Measurements from ENCODE around the gene CCDC50. TPM values are rescaled to one million over a fixed set of nuclear protein-coding genes. Genes with fewer than 3 reads are reported as not detected.

The CCDC50 gene
- total and polyA plus RNA-seq, 10 of the 15 experiments (the other 5 are each of a cell fraction or from before 2014, with no cell fraction given): 46.7 to 150 (median 125) TPM

- no peak for FAIRE-seq
- in situ Hi-C loops (cut with MboI): loop anchor here (5.0 kb wide), 1 partner anchor 1025 kb away; no protein-coding TSS in a partner anchor
- CTCF ChIA-PET: no interaction called here
Observed at GRCh38 chr3:191417457-191417729, 88.2 kb downstream of the CCDC50 start.

GRCh38 chr3:191420771-191421170 lies 91.6 kb downstream of the CCDC50 start:
- no peaks in the 10 kb centered on the region for H3K36me3 ChIP-seq (ENCODE audit: control insufficient read depth in 2 of 2, insufficient read depth in 2 of 2, low read length in 1 of 2)
- ChIA-PET CTCF (interaction anchor here (0.8 to 1.6 kb wide), 6 partner anchors 284 to 1024 kb away, joined by 3 to 14 read pairs (median 4); no protein-coding TSS in a partner anchor), POLR2A (no interaction called here), SMC1A (ENCODE audit: uncharacterized antibody, unreplicated experiment) (interaction anchor here (0.7 to 2.7 kb wide), 7 partner anchors 9 to 1023 kb away, joined by 3 to 11 read pairs (median 5); no protein-coding TSS in a partner anchor), RAD21 (ENCODE audit: unreplicated experiment) (interaction anchor here (1.0 to 1.8 kb wide), 2 partner anchors 1002 to 1023 kb away, joined by 4 to 5 read pairs; no protein-coding TSS in a partner anchor)
- no peaks in the 10 kb centered on the region for H4K20me1 ChIP-seq (ENCODE audit: control insufficient read depth, insufficient read depth)
- DNase-seq (ENCODE audit: low read depth, low spot score) (no peak), ATAC-seq (no peak), FAIRE-seq (no peak)
- peaks cover 0 to 1% of the 10 kb centered on the region in 2 experiments; a peak in 1 of 4 replicates for H3K27me3 ChIP-seq (replicated peaks in 1 of 2; ENCODE audit: control insufficient read depth in 2 of 2, insufficient read depth in 2 of 2, low read length in 1 of 2)
- H3K79me2 ChIP-seq (ENCODE audit: control insufficient read depth, insufficient read depth, low read length): no peaks in the 10 kb centered on the region
- no peak overlapping the region for H3K4me2 ChIP-seq (ENCODE audit: control insufficient read depth, insufficient read depth)
- intact Hi-C loops (cut with micrococcal nuclease; ENCODE audit: unreplicated experiment) (no loop called here), in situ Hi-C loops (cut with MboI) (no loop called here)
- no peaks in the 10 kb centered on the region for H3K4me1 ChIP-seq (ENCODE audit: control insufficient read depth, insufficient read depth, low read length)
- H3K9ac ChIP-seq (ENCODE audit: control insufficient read depth, insufficient read depth, low read length): no peak overlapping the region
- H2AFZ ChIP-seq (ENCODE audit: control insufficient read depth, low read depth, low read length): no peak overlapping the region
- no TSS peak for BruUV-seq (replicated peaks)
- 17% methylated on average over 2 of the region's 2 CpGs for WGBS (ENCODE audit: insufficient coverage, insufficient replicate concordance, low lambda C conversion rate, missing lambda C conversion rate)
- H3K27ac ChIP-seq (ENCODE audit: control insufficient read depth, insufficient read depth): no peak overlapping the region
- no peaks in the 10 kb centered on the region for H3K9me3 ChIP-seq (replicated peaks; ENCODE audit: control insufficient read depth, insufficient read depth, low read length)
- H3K4me3 ChIP-seq: no peak overlapping the region
- TF ChIP-seq ZBTB40 (IDR thresholded peaks at IDR 0.05; ENCODE audit: borderline replicate concordance): no peak
- TF ChIP-seq, protein P1, sequence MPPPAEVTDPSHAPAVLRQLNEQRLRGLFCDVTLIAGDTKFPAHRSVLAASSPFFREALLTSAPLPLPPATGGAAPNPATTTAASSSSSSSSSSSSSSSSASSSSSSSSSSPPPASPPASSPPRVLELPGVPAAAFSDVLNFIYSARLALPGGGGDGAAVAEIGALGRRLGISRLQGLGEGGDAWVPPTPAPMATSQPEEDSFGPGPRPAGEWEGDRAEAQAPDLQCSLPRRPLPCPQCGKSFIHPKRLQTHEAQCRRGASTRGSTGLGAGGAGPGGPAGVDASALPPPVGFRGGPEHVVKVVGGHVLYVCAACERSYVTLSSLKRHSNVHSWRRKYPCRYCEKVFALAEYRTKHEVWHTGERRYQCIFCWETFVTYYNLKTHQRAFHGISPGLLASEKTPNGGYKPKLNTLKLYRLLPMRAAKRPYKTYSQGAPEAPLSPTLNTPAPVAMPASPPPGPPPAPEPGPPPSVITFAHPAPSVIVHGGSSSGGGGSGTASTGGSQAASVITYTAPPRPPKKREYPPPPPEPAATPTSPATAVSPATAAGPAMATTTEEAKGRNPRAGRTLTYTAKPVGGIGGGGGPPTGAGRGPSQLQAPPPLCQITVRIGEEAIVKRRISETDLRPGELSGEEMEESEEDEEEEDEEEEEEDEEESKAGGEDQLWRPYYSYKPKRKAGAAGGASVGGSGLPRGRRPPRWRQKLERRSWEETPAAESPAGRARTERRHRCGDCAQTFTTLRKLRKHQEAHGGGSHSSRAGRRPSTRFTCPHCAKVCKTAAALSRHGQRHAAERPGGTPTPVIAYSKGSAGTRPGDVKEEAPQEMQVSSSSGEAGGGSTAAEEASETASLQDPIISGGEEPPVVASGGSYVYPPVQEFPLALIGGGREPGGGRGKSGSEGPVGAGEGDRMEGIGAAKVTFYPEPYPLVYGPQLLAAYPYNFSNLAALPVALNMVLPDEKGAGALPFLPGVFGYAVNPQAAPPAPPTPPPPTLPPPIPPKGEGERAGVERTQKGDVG (CRISPR knock-in tag; IDR thresholded peaks at IDR 0.05): no peak

More at GRCh38 chr3:191417457-191417729, 88.2 kb downstream of the CCDC50 start:
- Histone ChIP-seq H3K27me3 (replicated peaks in 1 of 2; ENCODE audit: control insufficient read depth in 2 of 2, insufficient read depth in 2 of 2, low read length in 1 of 2) (no peaks in the 10 kb centered on the region; a peak in 1 of 4 replicates), H3K36me3 (ENCODE audit: control insufficient read depth in 2 of 2, insufficient read depth in 2 of 2, low read length in 1 of 2) (no peaks in the 10 kb centered on the region), H3K9ac (ENCODE audit: control insufficient read depth, insufficient read depth, low read length) (no peak overlapping the region), H3K4me1 (ENCODE audit: control insufficient read depth, insufficient read depth, low read length) (no peaks in the 10 kb centered on the region), H4K20me1 (ENCODE audit: control insufficient read depth, insufficient read depth) (no peaks in the 10 kb centered on the region), H3K27ac (ENCODE audit: control insufficient read depth, insufficient read depth) (no peak overlapping the region), H3K9me3 (replicated peaks; ENCODE audit: control insufficient read depth, insufficient read depth, low read length) (no peaks in the 10 kb centered on the region), H3K79me2 (ENCODE audit: control insufficient read depth, insufficient read depth, low read length) (no peaks in the 10 kb centered on the region), H3K4me2 (ENCODE audit: control insufficient read depth, insufficient read depth) (no peak overlapping the region), H2AFZ (ENCODE audit: control insufficient read depth, low read depth, low read length) (no peak overlapping the region), H3K4me3 (no peak overlapping the region)
- POLR2A ChIA-PET: no interaction called here
- 46% methylated on average over 6 of the region's 6 CpGs for WGBS (ENCODE audit: insufficient coverage, insufficient replicate concordance, low lambda C conversion rate, missing lambda C conversion rate)
- DNase-seq (ENCODE audit: low read depth, low spot score) (no peak), ATAC-seq (no peak)
- RAD21 ChIA-PET (ENCODE audit: unreplicated experiment): no interaction called here
- SMC1A ChIA-PET (ENCODE audit: uncharacterized antibody, unreplicated experiment): no interaction called here
- intact Hi-C loops (cut with micrococcal nuclease; ENCODE audit: unreplicated experiment): loop anchor here (1.0 to 10.0 kb wide), 6 partner anchors 279 to 1027 kb away; no protein-coding TSS in a partner anchor
- TF ChIP-seq, protein P2, sequence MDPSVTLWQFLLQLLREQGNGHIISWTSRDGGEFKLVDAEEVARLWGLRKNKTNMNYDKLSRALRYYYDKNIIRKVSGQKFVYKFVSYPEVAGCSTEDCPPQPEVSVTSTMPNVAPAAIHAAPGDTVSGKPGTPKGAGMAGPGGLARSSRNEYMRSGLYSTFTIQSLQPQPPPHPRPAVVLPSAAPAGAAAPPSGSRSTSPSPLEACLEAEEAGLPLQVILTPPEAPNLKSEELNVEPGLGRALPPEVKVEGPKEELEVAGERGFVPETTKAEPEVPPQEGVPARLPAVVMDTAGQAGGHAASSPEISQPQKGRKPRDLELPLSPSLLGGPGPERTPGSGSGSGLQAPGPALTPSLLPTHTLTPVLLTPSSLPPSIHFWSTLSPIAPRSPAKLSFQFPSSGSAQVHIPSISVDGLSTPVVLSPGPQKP (IDR thresholded peaks at IDR 0.05; ENCODE audit: low read depth, low read length): no peak
- TF ChIP-seq RAD21 (IDR thresholded peaks at IDR 0.05; ENCODE audit: insufficient read depth, low read depth, low read length) (no peak), RBBP5 (conservative IDR thresholded peaks at IDR 0.05) (no peak)
- TF ChIP-seq, protein P3, sequence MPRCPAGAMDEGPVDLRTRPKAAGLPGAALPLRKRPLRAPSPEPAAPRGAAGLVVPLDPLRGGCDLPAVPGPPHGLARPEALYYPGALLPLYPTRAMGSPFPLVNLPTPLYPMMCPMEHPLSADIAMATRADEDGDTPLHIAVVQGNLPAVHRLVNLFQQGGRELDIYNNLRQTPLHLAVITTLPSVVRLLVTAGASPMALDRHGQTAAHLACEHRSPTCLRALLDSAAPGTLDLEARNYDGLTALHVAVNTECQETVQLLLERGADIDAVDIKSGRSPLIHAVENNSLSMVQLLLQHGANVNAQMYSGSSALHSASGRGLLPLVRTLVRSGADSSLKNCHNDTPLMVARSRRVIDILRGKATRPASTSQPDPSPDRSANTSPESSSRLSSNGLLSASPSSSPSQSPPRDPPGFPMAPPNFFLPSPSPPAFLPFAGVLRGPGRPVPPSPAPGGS (IDR thresholded peaks at IDR 0.05; ENCODE audit: borderline replicate concordance, insufficient read depth, low read depth, low read length, poor library complexity, severe bottlenecking): no peak
- no TSS peak for BruUV-seq (replicated peaks)

All from GM12878 (cell line).